ENCODE measurements around the gene CRYBG1. TPM values are rescaled to one million over a fixed set of nuclear protein-coding genes. Genes with fewer than 3 reads are reported as not detected.

CRYBG1 gene
- total and polyA plus RNA-seq, 10 of the 15 experiments (the other 5 are each of a cell fraction or from before 2014, with no cell fraction given): 6.5 to 57.0 (median 25.2) TPM

DNA sequence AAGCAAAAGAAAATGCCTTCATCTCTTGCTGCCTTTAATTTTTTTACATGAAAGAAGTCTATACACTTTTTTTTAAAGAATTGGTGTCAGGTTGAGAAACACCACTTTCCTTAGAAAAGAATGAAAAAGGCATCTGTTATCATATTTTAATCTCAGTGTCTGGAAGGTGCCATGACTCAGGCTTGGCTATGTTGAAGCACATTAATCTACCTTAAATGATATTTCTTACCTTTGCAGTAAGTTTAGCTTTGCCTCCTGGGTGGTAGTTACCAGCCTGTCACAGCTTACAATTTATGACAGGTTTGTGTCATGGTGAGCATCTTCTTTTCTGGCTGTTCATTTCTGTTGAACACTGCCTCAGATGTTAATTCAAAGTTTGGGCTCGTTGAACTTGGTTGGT is 173.5 kb downstream of the CRYBG1 start (continued):
- TF ChIP-seq CHD2 (IDR thresholded peaks at IDR 0.05; ENCODE audit: borderline replicate concordance, low read depth, low read length) (no peak), FOXK2 (IDR thresholded peaks at IDR 0.05) (no peak), NFYB (IDR thresholded peaks at IDR 0.05; ENCODE audit: insufficient read depth, low read depth, low read length) (no peak), PAX8 (IDR thresholded peaks at IDR 0.05) (no peak), SP1 (IDR thresholded peaks at IDR 0.05; ENCODE audit: low read depth, low read length) (no peak)
- TF ChIP-seq, protein P1, sequence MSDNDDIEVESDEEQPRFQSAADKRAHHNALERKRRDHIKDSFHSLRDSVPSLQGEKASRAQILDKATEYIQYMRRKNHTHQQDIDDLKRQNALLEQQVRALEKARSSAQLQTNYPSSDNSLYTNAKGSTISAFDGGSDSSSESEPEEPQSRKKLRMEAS (IDR thresholded peaks at IDR 0.05; ENCODE audit: low read depth, low read length): no peak

GRCh38 chr6:106534564-106534982 is 174.1 kb downstream of the CRYBG1 start:
- intact Hi-C loops (cut with micrococcal nuclease; ENCODE audit: unreplicated experiment) (no loop called here), in situ Hi-C loops (cut with MboI) (no loop called here)
- SMC1A ChIA-PET (ENCODE audit: uncharacterized antibody, unreplicated experiment): interaction anchor here (0.6 to 2.6 kb wide), 10 partner anchors 8 to 68 kb away, joined by 3 to 17 read pairs (median 5); no protein-coding TSS in a partner anchor
- DNase-seq (ENCODE audit: low read depth, low spot score): no peak
- no peak for FAIRE-seq
- no peaks in the 10 kb centered on the region for H3K9me3 ChIP-seq (replicated peaks; ENCODE audit: control insufficient read depth, insufficient read depth, low read length)
- peak; percentile 55 for ATAC-seq
- H3K4me1 ChIP-seq (ENCODE audit: control insufficient read depth, insufficient read depth, low read length): peaks cover 16% of the 10 kb centered on the region
- no peak overlapping the region for H3K4me3 ChIP-seq
- peaks cover 4% of the 10 kb centered on the region for H3K79me2 ChIP-seq (ENCODE audit: control insufficient read depth, insufficient read depth, low read length)
- H3K4me2 ChIP-seq (ENCODE audit: control insufficient read depth, insufficient read depth): no peak overlapping the region
- WGBS (ENCODE audit: insufficient coverage, insufficient replicate concordance, low lambda C conversion rate, missing lambda C conversion rate): 3% methylated on average over 2 of the region's 2 CpGs
- RAD21 ChIA-PET (ENCODE audit: unreplicated experiment): interaction anchor here (0.7 to 2.2 kb wide), 9 partner anchors 9 to 963 kb away, joined by 3 to 10 read pairs (median 5); no protein-coding TSS in a partner anchor
- H3K27ac ChIP-seq (ENCODE audit: control insufficient read depth, insufficient read depth): no peak overlapping the region
- H4K20me1 ChIP-seq (ENCODE audit: control insufficient read depth, insufficient read depth): no peaks in the 10 kb centered on the region
- no peaks in the 10 kb centered on the region for H3K27me3 ChIP-seq (replicated peaks in 1 of 2; ENCODE audit: control insufficient read depth in 2 of 2, insufficient read depth in 2 of 2, low read length in 1 of 2)
- no peak overlapping the region for H2AFZ ChIP-seq (ENCODE audit: control insufficient read depth, low read depth, low read length)
- CTCF ChIA-PET: interaction anchor here (0.7 to 1.7 kb wide), 8 partner anchors 10 to 173 kb away, joined by 3 to 5 read pairs (median 4); no protein-coding TSS in a partner anchor
- H3K36me3 ChIP-seq (ENCODE audit: control insufficient read depth in 2 of 2, insufficient read depth in 2 of 2, low read length in 1 of 2): peaks cover 3 to 33% of the 10 kb centered on the region in 2 experiments
- TF ChIP-seq POLR2AphosphoS5 (IDR thresholded peaks at IDR 0.05; ENCODE audit: low read length): no peak
- TF ChIP-seq CHD4 (IDR thresholded peaks at IDR 0.05): no peak
- no peak for TF ChIP-seq CHD2 (IDR thresholded peaks at IDR 0.05; ENCODE audit: borderline replicate concordance, low read depth, low read length)
- TF ChIP-seq YBX1 (IDR thresholded peaks at IDR 0.05): no peak
- TF ChIP-seq, protein P1 (IDR thresholded peaks at IDR 0.05; ENCODE audit: low read depth, low read length): no peak
- no peak for TF ChIP-seq JUNB (IDR thresholded peaks at IDR 0.05)
- no peak for TF ChIP-seq SUZ12 (IDR thresholded peaks at IDR 0.05; ENCODE audit: unreplicated experiment)
- no peak for TF ChIP-seq ZNF622 (IDR thresholded peaks at IDR 0.05)
- no peak for TF ChIP-seq SMAD1 (IDR thresholded peaks at IDR 0.05; ENCODE audit: low read depth, partially characterized antibody)
- no peak for TF ChIP-seq NR2C2 (IDR thresholded peaks at IDR 0.05; ENCODE audit: borderline replicate concordance, control insufficient read depth, insufficient read length, low read depth)
- TF ChIP-seq NFIC (IDR thresholded peaks at IDR 0.05; ENCODE audit: low read depth, low read length): 0 out of 2 replicates have a peak, but pooled peaks have one; percentile 17
- 0 out of 2 replicates have a peak, but pooled peaks have one; percentile 2 for TF ChIP-seq RUNX3 (IDR thresholded peaks at IDR 0.05; ENCODE audit: low read length)
- TF ChIP-seq CREB1 (IDR thresholded peaks at IDR 0.05; ENCODE audit: low read depth): no peak
- no TSS peak for BruUV-seq (replicated peaks)
- POLR2A ChIA-PET: interaction anchor here (1.1 to 1.5 kb wide), 3 partner anchors 9 to 14 kb away, joined by 3 to 6 read pairs (median 5); no protein-coding TSS in a partner anchor
- H3K9ac ChIP-seq (ENCODE audit: control insufficient read depth, insufficient read depth, low read length): no peak overlapping the region
